Natural killer cell (primary cell): ENCODE measurements around the gene CDR2L. TPM values are rescaled to one million over a fixed set of nuclear protein-coding genes. Genes with fewer than 3 reads are reported as not detected.

Experiments
- ATAC-seq, 3 donors: fragments of 150-1000 bp in 2 of 3; fragments of 200-7000 bp in 1 of 3; cut with Tn5 transposase; 1 replicate in 1 of 3; 2 replicates in 2 of 3; pipeline ENCODE4 v1.10.0; 2021; ENCODE audit warnings: mild to moderate bottlenecking in 2 of 3, moderate library complexity in 2 of 3
- DNase-seq, 2 donors: peaks; one replicate each; pipeline versions ENCODE4 v3.0.0 to v3.0.0-alpha.2; 2013 to 2021; ENCODE audit warnings: mixed read lengths in 1 of 2
- H3K27ac ChIP-seq: one replicate; pipeline ENCODE4 v1.5.1; 2013; ENCODE audit warnings: mild to moderate bottlenecking, low read length
- H3K27me3 ChIP-seq: one replicate; pipeline ENCODE4 v1.6.1; 2013; ENCODE audit warnings: low read length; ENCODE audit not compliant: control insufficient read depth, insufficient read depth
- H3K36me3 ChIP-seq: one replicate; pipeline ENCODE4 v1.6.1; 2013; ENCODE audit warnings: low read length; ENCODE audit not compliant: control insufficient read depth, insufficient read depth
- H3K4me1 ChIP-seq: one replicate; pipeline ENCODE4 v1.6.1; 2013; ENCODE audit warnings: low read length; ENCODE audit not compliant: control insufficient read depth, insufficient read depth
- H3K4me3 ChIP-seq: one replicate; pipeline ENCODE4 v1.5.1; 2013; ENCODE audit warnings: low read length
- H3K9me3 ChIP-seq: one replicate; pipeline ENCODE4 v1.6.1; 2013; ENCODE audit warnings: low read length; ENCODE audit not compliant: control insufficient read depth, insufficient read depth
- H3K27ac Mint-ChIP-seq, 2 donors: one replicate each; pipeline ENCODE4 v1.8.0; 2022; ENCODE audit warnings: mild to moderate bottlenecking in 2 of 2, mixed read lengths in 2 of 2, moderate library complexity in 1 of 2
- H3K27me3 Mint-ChIP-seq, 2 donors: one replicate each; pipeline ENCODE4 v1.8.0; 2022; ENCODE audit warnings: low read depth in 2 of 2, mixed read lengths in 2 of 2
- H3K36me3 Mint-ChIP-seq: one replicate; pipeline ENCODE4 v1.8.0; 2022; ENCODE audit warnings: mixed read lengths
- H3K4me1 Mint-ChIP-seq, 2 donors: one replicate each; pipeline ENCODE4 v1.8.0; 2022; ENCODE audit warnings: mixed read lengths in 2 of 2
- H3K4me3 Mint-ChIP-seq: one replicate; pipeline ENCODE4 v1.8.0; 2022; ENCODE audit warnings: mild to moderate bottlenecking, moderate library complexity, mixed read lengths
- H3K9me3 Mint-ChIP-seq, 2 donors: one replicate each; pipeline ENCODE4 v1.8.0; 2022; ENCODE audit warnings: mixed read lengths in 2 of 2
- WGBS: methylation state at CpG from one replicate; pipeline ENCODE4 v1.1.7; 2013; ENCODE audit warnings: missing lambda C conversion rate; ENCODE audit not compliant: insufficient coverage; 5-methylcytosine and 5-hydroxymethylcytosine counted together
- intact Hi-C: fragments of 100-400 bp; cut with micrococcal nuclease; formaldehyde crosslinking; loops from one replicate; pipeline ENCODE4 v1.14.2; 2022
- total RNA-seq, 4 donors: library from RNA; stranded (reverse); fragments of 120-200 nt in 1 of 4; gene quantifications; one replicate each; pipeline versions ENCODE4 v1.2.3 to v1.2.4, GENCODE V29; 2013 to 2022
- TF ChIP-seq, protein P1 (sequence below): fragments of 200-600 bp; IDR thresholded peaks from one replicate; pipeline ENCODE4 v1.8.0; 2022; ENCODE audit warnings: antibody characterized with exemption

Gene CDR2L
- total RNA-seq, 3 donors from 2014 or later (not counting 1 experiment from before 2014, with no cell fraction given): 0.14 to 0.23 TPM; not detected in 1

DNA sequence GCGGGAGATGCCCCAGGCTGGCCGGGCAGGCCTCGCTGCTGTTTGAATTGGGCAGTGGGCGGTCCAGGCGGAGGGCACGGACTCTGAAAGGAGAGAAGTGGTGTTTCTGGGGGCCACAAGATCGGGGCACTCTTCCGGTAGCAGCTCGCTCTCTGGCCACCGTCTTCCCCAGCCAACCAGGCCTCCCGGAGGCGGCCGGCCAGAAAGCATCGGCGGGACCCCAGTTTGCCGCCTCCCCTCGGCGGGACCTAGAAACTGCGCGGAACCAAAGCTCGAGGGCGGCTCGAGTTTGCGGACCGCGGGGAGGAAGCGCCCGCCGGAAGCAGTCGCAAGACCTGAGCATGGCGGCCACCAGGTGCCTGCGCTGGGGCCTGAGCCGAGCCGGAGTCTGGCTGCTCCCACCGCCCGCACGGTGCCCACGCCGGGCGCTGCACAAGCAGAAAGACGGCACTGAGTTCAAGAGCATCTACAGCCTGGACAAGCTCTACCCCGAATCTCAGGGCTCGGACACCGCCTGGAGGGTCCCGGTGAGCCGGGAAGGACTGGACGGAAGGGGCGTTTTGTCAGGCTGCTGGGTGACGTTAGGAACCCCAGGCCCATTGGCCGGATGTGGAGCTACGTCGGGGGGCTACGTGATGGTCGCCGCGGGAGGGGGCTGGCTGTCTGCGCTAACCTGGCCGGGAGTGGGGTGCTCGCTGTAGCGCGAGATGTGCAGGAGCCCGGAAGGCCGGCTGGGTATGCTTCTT is 25.1 kb downstream of the CDR2L start, which contains the start of gene MRPL58:
TSS of gene MRPL58 (plus strand) at position 325 of the 746 bp plus-strand sequence. CDS start at position 342, 17 bp downstream.
- H3K27ac Mint-ChIP-seq: peak within 1 kb of the TSS; percentile 88 to 95

DNA sequence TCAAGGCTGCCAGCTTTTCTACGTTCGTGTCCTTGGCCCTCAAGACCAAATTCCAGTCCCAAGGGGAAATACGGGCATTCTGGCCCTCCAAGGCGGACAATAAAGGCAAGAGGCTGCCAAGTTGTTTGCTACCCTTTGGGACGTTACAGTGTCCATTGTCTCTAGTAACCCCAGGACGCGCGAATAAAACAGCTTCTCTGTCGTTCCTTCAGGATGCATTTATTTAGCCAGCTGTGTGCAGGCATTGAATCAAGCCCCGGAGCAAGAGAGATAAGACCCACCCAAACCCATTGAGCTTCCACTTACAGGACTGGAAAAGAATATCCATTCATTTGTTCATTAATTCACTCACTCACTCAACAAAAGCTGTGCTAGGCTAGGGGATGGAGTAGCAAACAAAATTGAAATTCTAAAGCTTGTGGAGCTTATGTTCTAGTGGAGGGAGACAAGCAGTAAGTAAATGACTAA is 25.7 kb downstream of the CDR2L start:
- intact Hi-C loops: loop anchor here (2.0 kb wide), 2 partner anchors 34 to 52 kb away; partner anchors contain the start of genes ATP5PD and KCTD2
- WGBS: 2% methylated on average over 10 of the region's 10 CpGs

More for the DNA sequence above, 25.1 kb downstream of the CDR2L start, which contains the start of gene MRPL58:
- H3K27ac ChIP-seq: peak within 1 kb of the TSS; percentile 82
- H3K27me3 ChIP-seq: no peaks in the 10 kb centered on the region
- peaks cover 16% of the 10 kb centered on the region for H3K4me1 ChIP-seq
- no peaks in the 10 kb centered on the region for H3K9me3 ChIP-seq
- peak; percentile 81 to 88 for DNase-seq
- TF ChIP-seq, protein P1, sequence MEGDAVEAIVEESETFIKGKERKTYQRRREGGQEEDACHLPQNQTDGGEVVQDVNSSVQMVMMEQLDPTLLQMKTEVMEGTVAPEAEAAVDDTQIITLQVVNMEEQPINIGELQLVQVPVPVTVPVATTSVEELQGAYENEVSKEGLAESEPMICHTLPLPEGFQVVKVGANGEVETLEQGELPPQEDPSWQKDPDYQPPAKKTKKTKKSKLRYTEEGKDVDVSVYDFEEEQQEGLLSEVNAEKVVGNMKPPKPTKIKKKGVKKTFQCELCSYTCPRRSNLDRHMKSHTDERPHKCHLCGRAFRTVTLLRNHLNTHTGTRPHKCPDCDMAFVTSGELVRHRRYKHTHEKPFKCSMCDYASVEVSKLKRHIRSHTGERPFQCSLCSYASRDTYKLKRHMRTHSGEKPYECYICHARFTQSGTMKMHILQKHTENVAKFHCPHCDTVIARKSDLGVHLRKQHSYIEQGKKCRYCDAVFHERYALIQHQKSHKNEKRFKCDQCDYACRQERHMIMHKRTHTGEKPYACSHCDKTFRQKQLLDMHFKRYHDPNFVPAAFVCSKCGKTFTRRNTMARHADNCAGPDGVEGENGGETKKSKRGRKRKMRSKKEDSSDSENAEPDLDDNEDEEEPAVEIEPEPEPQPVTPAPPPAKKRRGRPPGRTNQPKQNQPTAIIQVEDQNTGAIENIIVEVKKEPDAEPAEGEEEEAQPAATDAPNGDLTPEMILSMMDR: peak; percentile 59
- intact Hi-C loops: loop anchor here (2.0 kb wide), 2 partner anchors 34 to 52 kb away; partner anchors contain the start of genes ATP5PD and KCTD2
- peak within 1 kb of the TSS; percentile 76 for H3K4me3 ChIP-seq
- ATAC-seq: peak; percentile 93 to 95 (median 95)
- WGBS: 4% methylated on average over 63 of the region's 63 CpGs
- no peaks in the 10 kb centered on the region for H3K36me3 Mint-ChIP-seq
- peak within 1 kb of the TSS; percentile 95 for H3K4me3 Mint-ChIP-seq
- H3K27me3 Mint-ChIP-seq: no peaks in the 10 kb centered on the region
- H3K9me3 Mint-ChIP-seq: no peaks in the 10 kb centered on the region
- peaks cover 17 to 33% of the 10 kb centered on the region in 2 donors for H3K4me1 Mint-ChIP-seq
- no peaks in the 10 kb centered on the region for H3K36me3 ChIP-seq

GRCh38 chr17:75019146-75019545 is 31.7 kb downstream of the CDR2L start:
- no peaks in the 10 kb centered on the region for H3K27me3 ChIP-seq
- H3K36me3 ChIP-seq: peaks cover 39% of the 10 kb centered on the region
- 99% methylated on average over 5 of the region's 5 CpGs for WGBS
- TF ChIP-seq, protein P1: no peak
- H3K4me1 ChIP-seq: no peaks in the 10 kb centered on the region
- DNase-seq: no peak
- Mint-ChIP-seq H3K4me1 (peaks cover under 1 to 16% of the 10 kb centered on the region in 2 donors), H3K27me3 (no peaks in the 10 kb centered on the region), H3K36me3 (no peaks in the 10 kb centered on the region), H3K4me3 (no peak overlapping the region), H3K9me3 (no peaks in the 10 kb centered on the region), H3K27ac (no peak overlapping the region)
- intact Hi-C loops: no loop called here
- H3K4me3 ChIP-seq: no peak overlapping the region
- H3K27ac ChIP-seq: no peak overlapping the region
- H3K9me3 ChIP-seq: no peaks in the 10 kb centered on the region
- no peak for ATAC-seq

More for the DNA sequence above, 25.7 kb downstream of the CDR2L start:
- Mint-ChIP-seq H3K27ac (peak overlapping the region; percentile 88 to 95), H3K9me3 (no peaks in the 10 kb centered on the region), H3K4me3 (peak overlapping the region; percentile 95), H3K4me1 (peaks cover 17 to 33% of the 10 kb centered on the region in 2 donors), H3K27me3 (no peaks in the 10 kb centered on the region), H3K36me3 (no peaks in the 10 kb centered on the region)
- no peaks in the 10 kb centered on the region for H3K36me3 ChIP-seq
- DNase-seq: no peak
- H3K27me3 ChIP-seq: no peaks in the 10 kb centered on the region
- ATAC-seq: no peak
- no peaks in the 10 kb centered on the region for H3K9me3 ChIP-seq
- TF ChIP-seq, protein P1: no peak
- peaks cover 16% of the 10 kb centered on the region for H3K4me1 ChIP-seq
- H3K4me3 ChIP-seq: peak overlapping the region; percentile 76
- peak overlapping the region; percentile 82 for H3K27ac ChIP-seq
